Activated CD8-positive, alpha-beta memory T cell treated with anti-CD3 and anti-CD28 coated beads for 4 hours (primary cell): ENCODE data around the gene COX10.
"Not testable (repeated sequence)": the region's sequence is repeated elsewhere in the genome, so short reads cannot be mapped to it uniquely, and the experiment has no call there.

ENCODE experiments used
- DNase-seq, 2 donors: peaks; one replicate each; pipeline ENCODE4 v3.0.0-alpha.2; 2020; ENCODE audit warnings: low read depth in 2 of 2

COX10 gene

DNA sequence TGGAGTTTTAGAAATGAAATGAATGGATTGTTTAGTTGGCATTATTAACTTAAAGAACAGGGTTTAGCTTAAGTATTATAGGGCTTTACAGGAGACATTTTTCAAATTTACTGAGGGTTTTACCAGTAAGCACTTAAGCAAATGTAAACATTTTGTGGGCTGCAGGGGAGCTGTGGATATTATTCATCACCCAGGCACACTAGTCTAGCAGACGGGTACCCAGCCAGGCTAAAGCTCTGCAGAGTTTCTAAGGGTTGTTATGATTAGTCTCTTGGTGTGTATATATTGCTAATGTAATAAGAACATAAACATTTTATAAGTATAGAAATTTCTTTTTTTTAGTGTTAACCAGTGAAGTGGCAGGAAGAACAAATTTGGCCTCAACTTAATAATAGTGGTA lies 110.6 kb downstream of the COX10 start:
- not testable (repeated sequence) for DNase-seq

DNA sequence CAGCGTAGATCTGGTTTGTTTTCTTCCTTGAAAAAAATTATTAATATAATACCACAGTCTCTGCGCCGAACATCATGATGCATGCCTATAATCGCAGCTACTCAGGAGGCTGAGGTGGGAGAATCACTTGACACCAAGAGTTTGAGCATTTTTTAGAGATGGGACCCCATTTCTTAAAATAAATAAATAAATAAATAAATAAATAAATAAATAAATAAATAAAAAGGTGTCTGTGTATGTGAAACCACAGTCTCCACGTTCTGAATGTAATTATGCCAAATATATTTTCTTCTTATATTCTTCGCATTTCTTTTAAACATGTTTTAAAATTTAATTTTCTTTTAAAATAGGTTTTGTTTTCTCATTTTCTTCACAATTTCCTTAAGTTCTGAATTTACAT lies 112.8 kb downstream of the COX10 start:
- DNase-seq: not testable (repeated sequence)

DNA sequence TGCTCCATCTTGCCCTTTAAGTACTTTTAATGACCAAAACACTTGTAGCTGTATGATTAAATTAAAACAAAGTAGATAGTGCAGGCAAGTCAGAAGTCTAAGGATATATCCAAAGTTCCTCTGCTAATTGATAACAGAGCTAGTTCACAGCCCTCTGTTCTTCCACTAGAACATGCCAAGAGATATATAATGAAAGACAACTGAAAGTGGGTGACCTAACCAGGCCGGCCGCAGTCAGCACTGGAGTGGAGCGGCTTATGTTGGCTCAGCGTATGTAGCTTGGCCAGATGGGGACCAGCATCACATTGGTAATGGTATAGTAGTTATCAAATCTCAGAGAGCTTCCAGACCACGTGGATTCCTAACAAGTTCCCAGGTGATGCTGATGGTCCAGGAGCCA lies 115.2 kb downstream of the COX10 start:
- not testable (repeated sequence) for DNase-seq

DNA sequence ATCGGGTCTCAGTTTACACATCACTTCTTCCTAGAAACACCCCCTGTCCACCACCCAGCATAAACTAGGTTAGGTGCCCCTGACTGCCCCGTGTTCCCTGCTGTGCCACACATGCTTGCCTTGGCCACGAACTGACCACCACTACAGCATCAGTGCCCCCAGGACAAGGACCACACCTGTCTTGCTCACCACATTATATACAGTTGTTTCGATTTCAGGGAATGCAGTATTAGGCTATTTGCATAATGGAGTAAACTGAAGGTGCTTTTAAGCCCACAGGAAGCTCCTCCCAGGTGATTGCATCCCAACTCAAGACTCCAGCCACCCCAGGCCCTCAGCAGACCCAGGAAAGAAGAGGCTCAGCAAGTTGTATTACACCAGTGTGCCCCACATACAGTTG lies 117.1 kb downstream of the COX10 start:
- DNase-seq: not testable (repeated sequence)

GRCh38 chr17:14190774-14191173 lies 121.5 kb downstream of the COX10 start:
- not testable (repeated sequence) for DNase-seq

DNA sequence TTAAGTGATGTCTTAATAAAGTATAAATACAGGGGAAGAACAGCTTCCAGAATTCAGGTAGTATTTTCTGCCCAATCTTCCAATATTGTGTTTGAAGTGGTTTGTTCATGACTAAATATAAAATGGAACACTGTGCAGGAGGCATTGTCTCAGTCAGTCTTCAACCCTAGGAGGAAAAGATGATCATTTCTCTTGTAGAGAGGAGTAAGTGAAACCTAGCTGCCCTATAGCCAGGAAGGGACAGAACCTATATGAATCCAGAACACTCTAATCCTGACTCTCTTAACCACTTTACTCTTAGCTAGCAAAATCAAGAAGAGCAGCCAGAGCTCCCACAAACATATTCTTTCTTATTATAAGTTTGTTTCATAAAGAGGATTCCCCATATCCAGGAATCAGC lies 122.2 kb downstream of the COX10 start:
- not testable (repeated sequence) for DNase-seq

GRCh38 chr17:14192039-14192438 lies 122.7 kb downstream of the COX10 start:
- DNase-seq: not testable (repeated sequence)

DNA sequence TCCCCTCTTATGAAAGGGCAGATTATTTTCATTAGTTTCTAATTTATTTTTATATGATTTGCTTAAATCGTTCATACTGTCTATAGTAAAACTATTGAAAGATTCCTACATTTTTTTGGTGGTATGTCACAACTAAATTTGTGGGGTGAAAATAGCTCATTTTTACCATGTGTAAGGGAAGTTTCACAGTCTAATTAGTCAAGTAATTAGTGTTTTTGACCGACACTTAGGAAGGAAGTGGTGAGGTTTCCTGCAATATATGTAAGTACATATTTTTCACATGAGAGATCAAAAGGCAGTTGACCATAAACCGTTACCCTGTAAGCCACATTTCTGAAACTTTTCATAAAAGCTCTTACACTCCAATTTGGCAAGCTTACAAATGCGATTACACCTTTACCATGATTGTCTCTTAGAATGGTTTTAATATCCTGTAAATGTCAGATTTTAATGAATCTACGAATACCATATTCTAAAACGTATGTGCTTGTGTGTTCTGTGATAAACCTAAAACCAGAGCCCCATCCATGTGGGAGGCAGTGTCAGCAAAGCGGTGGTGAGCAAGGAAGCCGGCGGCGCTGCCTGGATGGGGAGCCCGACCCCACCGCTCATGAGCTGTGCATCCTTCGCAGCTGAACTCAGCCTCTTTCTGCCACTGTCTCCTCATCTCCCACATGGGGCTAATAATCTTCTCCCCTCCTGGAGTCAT lies 123.5 kb downstream of the COX10 start:
- not testable (repeated sequence) for DNase-seq

GRCh38 chr17:14196377-14196997 lies 127.2 kb downstream of the COX10 start:
- no peak for DNase-seq

- DNase-seq: no peak
Observed at GRCh38 chr17:14197057-14197456, 127.8 kb downstream of the COX10 start.

DNA sequence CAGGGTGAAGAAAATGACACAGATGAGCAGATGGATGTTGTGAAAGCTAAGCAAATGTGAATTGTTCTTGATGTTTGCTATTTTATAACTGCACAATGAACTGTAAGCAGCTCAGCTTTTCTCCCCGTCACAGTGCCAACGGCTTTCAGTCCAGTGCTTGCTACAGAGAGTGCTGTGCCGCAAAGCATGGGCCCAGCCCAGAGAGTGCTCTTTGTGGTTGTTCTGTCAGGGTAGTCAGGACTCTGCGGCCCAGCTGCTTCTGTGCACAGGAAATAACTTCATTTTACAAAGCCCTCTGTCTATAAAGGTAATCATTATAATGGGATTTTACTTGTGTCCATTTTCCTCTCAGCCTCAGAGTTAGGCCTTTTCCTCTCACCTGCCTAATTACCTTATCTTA lies 128.3 kb downstream of the COX10 start:
- no peak for DNase-seq

GRCh38 chr17:14198013-14198412 lies 128.7 kb downstream of the COX10 start:
- DNase-seq: no peak

DNA sequence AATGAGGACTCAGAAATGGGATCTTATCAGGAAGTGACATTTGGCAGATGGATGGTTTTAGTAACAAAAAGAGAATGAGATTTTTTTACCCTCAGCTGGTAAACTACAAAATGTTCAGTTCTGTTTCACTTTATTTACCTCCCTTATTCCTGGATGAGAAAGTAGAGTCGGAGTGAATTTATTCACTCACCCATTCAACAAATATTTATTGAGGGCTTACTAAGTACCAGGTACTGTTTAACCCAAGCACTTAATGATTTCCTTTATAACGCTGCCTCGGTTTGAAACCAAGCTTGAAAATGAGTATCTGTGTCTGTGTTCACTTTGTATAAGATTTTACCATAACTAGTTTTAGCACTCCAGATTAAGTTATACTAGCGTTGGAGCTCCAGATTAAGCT lies 129.3 kb downstream of the COX10 start:
- no peak for DNase-seq

DNA sequence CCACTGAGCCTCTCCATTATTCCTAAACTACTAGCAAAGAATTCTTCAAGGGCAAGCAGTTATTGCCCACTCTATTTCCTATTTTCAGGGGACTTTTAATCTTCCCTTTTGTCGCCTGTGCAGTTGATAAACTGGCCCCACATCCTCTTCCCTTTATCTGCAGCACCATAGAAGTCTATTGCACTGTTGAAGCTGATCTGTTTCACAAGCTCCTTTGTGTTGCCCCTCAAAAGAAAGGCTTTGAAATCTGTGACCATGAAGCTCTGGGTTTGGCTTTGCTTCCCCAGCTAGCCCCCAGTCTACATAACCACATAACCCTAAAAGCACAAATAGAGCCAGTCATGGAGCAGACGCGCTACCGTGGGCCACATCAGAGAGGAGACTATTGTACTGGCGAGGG lies 130.3 kb downstream of the COX10 start:
- DNase-seq: no peak

GRCh38 chr17:14200354-14200753 lies 131.1 kb downstream of the COX10 start:
- no peak for DNase-seq

DNA sequence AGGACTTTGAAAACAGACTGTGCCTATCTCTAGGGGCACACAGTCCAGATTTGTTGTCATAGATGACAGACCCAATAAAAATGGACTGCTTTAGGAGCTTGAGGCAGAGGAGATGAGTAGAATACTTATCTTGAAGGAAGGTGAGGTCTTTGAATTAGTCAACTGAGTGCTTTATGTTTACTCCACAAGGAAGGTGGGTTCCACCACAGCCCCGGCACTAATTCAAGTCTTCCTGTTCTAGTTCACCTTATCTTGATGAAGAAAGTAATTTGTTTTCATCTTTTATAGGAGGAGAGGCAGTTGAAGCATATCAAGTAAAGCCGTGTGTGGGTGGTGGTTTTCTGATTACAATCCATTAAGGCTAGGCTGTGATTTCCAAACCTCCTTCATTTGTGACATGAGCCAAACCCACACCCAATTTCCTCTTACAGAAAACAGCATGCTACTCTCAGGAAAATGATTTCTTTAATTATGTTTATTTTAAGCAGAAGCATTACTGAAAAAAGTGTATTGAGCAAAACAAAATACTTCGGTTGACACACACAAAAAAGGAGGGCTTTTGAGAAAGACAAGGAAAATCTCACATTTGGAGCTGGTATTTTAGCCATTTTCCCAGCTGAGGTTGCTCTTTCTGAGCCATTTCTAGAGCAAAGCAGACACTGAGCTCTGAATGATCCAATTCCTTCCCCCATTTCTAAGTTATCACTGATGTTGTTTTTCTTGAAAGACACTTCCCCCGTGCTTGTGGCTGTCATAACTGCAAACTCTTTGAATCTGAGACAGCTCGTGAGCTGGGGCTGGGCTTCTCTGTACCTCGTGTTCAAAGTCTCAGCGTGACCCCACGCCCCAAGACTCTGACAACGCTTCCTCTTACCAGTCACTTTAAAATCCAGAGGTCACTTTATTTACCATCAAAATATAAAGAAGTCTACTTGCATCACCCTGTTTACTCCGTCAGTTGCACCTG lies 132.0 kb downstream of the COX10 start:
- peak in 1 of 2 donors; percentile 53 for DNase-seq

- DNase-seq: no peak
Observed at GRCh38 chr17:14201988-14202380, 132.7 kb downstream of the COX10 start.

- DNase-seq: no peak
Observed at GRCh38 chr17:14202388-14203166, 133.3 kb downstream of the COX10 start.

DNA sequence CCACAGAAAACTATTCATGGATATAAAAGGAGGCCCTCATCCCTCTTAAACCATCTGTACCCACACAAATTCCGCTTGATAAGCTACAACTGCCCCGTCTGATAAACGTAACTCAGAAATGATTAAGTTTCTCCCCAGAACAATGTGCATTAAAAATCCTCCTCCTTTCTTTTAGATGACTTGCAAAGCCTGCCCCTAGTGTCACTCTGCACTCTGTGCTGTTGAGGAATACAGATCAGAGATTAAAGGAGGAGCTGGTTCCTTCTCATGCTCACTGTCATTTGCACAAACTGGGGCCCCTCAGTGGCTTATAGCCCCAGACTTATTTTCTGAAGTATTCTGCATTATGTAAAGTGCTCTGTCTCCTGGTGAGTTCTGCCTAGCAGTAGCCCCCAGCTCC lies 134.1 kb downstream of the COX10 start:
- no peak for DNase-seq

DNA sequence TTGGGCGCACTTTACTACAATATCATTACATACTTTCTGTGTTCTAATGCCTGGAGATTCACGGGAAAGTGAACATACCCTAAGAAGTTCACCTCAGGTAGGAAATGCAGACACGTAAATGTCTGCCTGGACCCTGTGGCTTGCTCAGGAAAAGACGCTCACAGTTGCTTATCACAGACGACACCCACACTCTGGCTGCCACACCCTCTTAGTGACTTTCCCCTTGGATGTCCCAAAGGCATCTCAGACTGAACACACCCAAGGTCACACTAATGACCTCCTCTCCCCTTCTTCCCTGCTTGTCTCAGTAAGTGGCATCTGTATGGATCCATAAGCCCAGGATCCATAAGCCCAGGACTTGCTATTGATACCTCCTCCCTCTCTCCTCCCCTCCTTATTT lies 134.8 kb downstream of the COX10 start:
- DNase-seq: no peak

- DNase-seq: no peak
Observed at GRCh38 chr17:14204546-14204945, 135.2 kb downstream of the COX10 start.

DNA sequence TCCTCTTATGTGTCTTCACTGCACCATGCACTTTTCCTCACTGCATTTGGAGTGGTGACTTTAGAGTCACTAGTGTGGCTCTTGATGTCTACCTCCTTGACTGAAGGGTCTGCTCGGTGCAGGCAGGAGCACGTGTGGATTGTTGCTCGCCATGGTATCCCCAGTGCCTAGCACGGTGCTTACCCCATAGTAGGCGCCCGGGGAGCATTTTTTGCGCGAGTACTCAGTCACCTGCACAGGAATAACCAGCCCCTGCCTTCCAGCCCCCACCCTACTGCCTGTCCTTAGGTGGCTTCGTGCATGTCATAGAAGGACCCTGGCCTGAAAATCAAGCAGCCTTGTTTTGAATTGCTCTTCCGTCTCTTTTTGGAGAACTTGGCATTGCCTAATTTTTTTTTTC lies 136.1 kb downstream of the COX10 start:
- no peak for DNase-seq
